Liver (tissue), 9 donors: ENCODE results near the gene PLPP4. TPM values are rescaled to one million over a fixed set of nuclear protein-coding genes. Genes with fewer than 3 reads are reported as not detected.

Experiments
- DNase-seq: peaks from one replicate; pipeline ENCODE4 v3.0.0-alpha.2; 2017; ENCODE audit warnings: low spot score
- H3K27ac ChIP-seq, 2 donors: one replicate each; pipeline ENCODE4 v1.7.0; 2013; ENCODE audit warnings: inconsistent platforms in 2 of 2, low read length in 2 of 2, control low read depth in 1 of 2, low read depth in 1 of 2, mild to moderate bottlenecking in 1 of 2
- H3K27me3 ChIP-seq, 4 donors: one replicate each; pipeline versions ENCODE4 v1.6.1 to v1.7.0; 2013; ENCODE audit warnings: low read length in 3 of 4, inconsistent platforms in 1 of 4, mild to moderate bottlenecking in 1 of 4, moderate library complexity in 1 of 4; ENCODE audit not compliant: control insufficient read depth in 4 of 4, insufficient read depth in 4 of 4
- H3K36me3 ChIP-seq, 4 donors: one replicate each; pipeline versions ENCODE4 v1.6.1 to v1.7.0; 2013; ENCODE audit warnings: low read length in 3 of 4, mild to moderate bottlenecking in 3 of 4, low read depth in 1 of 4, moderate library complexity in 1 of 4; ENCODE audit not compliant: control insufficient read depth in 4 of 4, insufficient read depth in 3 of 4
- H3K4me1 ChIP-seq, 4 donors: one replicate each; pipeline versions ENCODE4 v1.6.1 to v1.7.0; 2013; ENCODE audit warnings: low read length in 3 of 4, mild to moderate bottlenecking in 3 of 4, moderate library complexity in 1 of 4; ENCODE audit not compliant: control insufficient read depth in 4 of 4, insufficient read depth in 4 of 4
- H3K4me3 ChIP-seq, 3 donors: one replicate each; pipeline versions ENCODE4 v1.6.1 to v1.7.0; 2013; ENCODE audit warnings: low read length in 3 of 3, control low read depth in 1 of 3, low read depth in 1 of 3, mild to moderate bottlenecking in 1 of 3
- H3K9ac ChIP-seq, 2 donors: one replicate each; pipeline ENCODE4 v1.7.0; 2013; ENCODE audit warnings: low read length in 2 of 2, mild to moderate bottlenecking in 2 of 2, moderate library complexity in 2 of 2, control low read depth in 1 of 2, low read depth in 1 of 2
- H3K9me3 ChIP-seq, 4 donors: one replicate each; pipeline versions ENCODE4 v1.6.1 to v1.7.0; 2013; ENCODE audit warnings: low read length in 3 of 4; ENCODE audit not compliant: control insufficient read depth in 4 of 4
- EGR1 ChIP-seq, 2 donors: IDR thresholded peaks; 2 replicates each; pipeline ENCODE4 v1.6.1; 2016 to 2018; ENCODE audit warnings: antibody characterized with exemption in 2 of 2, low read depth in 2 of 2
- FOXA1 ChIP-seq: IDR thresholded peaks from 2 replicates; pipeline ENCODE4 v1.6.1; 2016; ENCODE audit warnings: antibody characterized with exemption
- FOXA2 ChIP-seq: IDR thresholded peaks from 2 replicates; pipeline ENCODE4 v1.6.1; 2016; ENCODE audit warnings: antibody characterized with exemption
- GABPA ChIP-seq, 2 donors: IDR thresholded peaks in 1 of 2; conservative IDR thresholded peaks in 1 of 2; 2 replicates each; pipeline ENCODE4 v1.6.1; 2016; ENCODE audit warnings: antibody characterized with exemption in 2 of 2, mild to moderate bottlenecking in 1 of 2, moderate library complexity in 1 of 2
- HNF4A ChIP-seq, 2 donors: conservative IDR thresholded peaks; 2 replicates each; pipeline ENCODE4 v1.6.1; 2016; ENCODE audit warnings: antibody characterized with exemption in 2 of 2, mild to moderate bottlenecking in 2 of 2
- HNF4G ChIP-seq: IDR thresholded peaks from 2 replicates; pipeline ENCODE4 v1.6.1; 2016; ENCODE audit warnings: antibody characterized with exemption
- JUND ChIP-seq, 2 donors: IDR thresholded peaks; 2 replicates each; pipeline ENCODE4 v1.6.1; 2016; ENCODE audit warnings: antibody characterized with exemption in 2 of 2
- NR2F2 ChIP-seq: IDR thresholded peaks from 2 replicates; pipeline ENCODE4 v1.6.1; 2016; ENCODE audit warnings: antibody characterized with exemption
- RAD21 ChIP-seq, 2 donors: IDR thresholded peaks; 2 replicates each; pipeline ENCODE4 v1.6.1; 2016; ENCODE audit warnings: antibody characterized with exemption in 2 of 2, mild to moderate bottlenecking in 2 of 2
- RXRA ChIP-seq, 2 donors: IDR thresholded peaks; 2 replicates each; pipeline ENCODE4 v1.6.1; 2017 to 2018; ENCODE audit warnings: antibody characterized with exemption in 2 of 2, mild to moderate bottlenecking in 1 of 2
- TAF1 ChIP-seq: conservative IDR thresholded peaks from 2 replicates; pipeline ENCODE4 v1.6.1; 2016; ENCODE audit warnings: antibody characterized with exemption, mild to moderate bottlenecking
- YY1 ChIP-seq: IDR thresholded peaks from 2 replicates; pipeline ENCODE4 v1.6.1; 2016; ENCODE audit warnings: antibody characterized with exemption, mild to moderate bottlenecking
- WGBS: extraction: QIAGEN DNeasy Blood & Tissue Kit; methylation state at CpG from one replicate; pipeline ENCODE4 v1.1.7; 2013; 5-methylcytosine and 5-hydroxymethylcytosine counted together
- polyA plus RNA-seq, 2 donors: library from polyadenylated mRNA; stranded (reverse) in 1 of 2; unstranded in 1 of 2; fragments of 200-250 nt in 1 of 2; fragments of >200 nt in 1 of 2; fragmentation: Nextera tagmentation in 1 of 2; extraction: Ambion mirVana in 1 of 2; gene quantifications; one replicate each; pipeline versions ENCODE4 v1.2.1 to v1.2.3, GENCODE V29; 2013 to 2015
- total RNA-seq, 2 donors: library from RNA; depleted of rRNA; stranded (reverse); fragments of >200 nt; gene quantifications; one replicate each; pipeline ENCODE4 v1.2.3, GENCODE V29; 2014
- TF ChIP-seq, protein P1 (sequence below): fragments of 150-350 bp; IDR thresholded peaks from 2 replicates; pipeline ENCODE4 v1.5.1; 2017; ENCODE audit warnings: improper control_type of control experiment, low read depth, low read length; ENCODE audit not compliant: missing input control
- TF ChIP-seq, protein P2 (sequence below): IDR thresholded peaks from 2 replicates; pipeline ENCODE4 v1.6.1; 2016; ENCODE audit warnings: antibody characterized with exemption
- TF ChIP-seq, protein P3 (sequence below): IDR thresholded peaks from 2 replicates; pipeline ENCODE4 v1.6.1; 2016; ENCODE audit warnings: antibody characterized with exemption, mild to moderate bottlenecking
- TF ChIP-seq, protein P4 (sequence below): IDR thresholded peaks from 2 replicates; pipeline ENCODE4 v1.6.1; 2016; ENCODE audit warnings: antibody characterized with exemption
- TF ChIP-seq, protein P5 (sequence below): IDR thresholded peaks from 2 replicates; pipeline ENCODE4 v1.6.1; 2016; ENCODE audit warnings: antibody characterized with exemption
- donor health status: healthy.
- donor health status: healthy.
- donor health status: healthy.
- donor health status: healthy.
- donor health status: healthy.

Gene PLPP4
- total and polyA plus RNA-seq, 4 donors = 0.14 to 2.8 (median 0.93) TPM

DNA sequence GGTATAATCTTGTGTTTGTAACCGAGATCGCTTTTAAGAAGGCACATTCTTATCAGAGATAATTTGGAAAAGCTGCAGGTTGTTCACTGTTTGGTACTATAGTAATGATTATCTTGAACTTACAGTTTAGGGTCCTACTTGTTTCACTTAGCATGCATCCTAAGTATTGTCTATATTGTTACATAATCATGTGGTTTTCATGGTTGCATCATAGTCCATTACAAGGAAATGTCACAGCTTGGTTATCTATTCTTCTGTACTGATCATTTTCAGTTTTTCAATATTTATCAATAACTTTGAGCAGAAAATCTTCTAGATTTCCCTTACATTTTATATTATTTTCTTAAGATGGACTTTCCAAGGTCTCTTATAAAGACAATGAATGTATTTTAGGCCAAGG, 116.3 kb downstream of the PLPP4 start:
- H3K27me3 ChIP-seq = no peaks in the 10 kb centered on the region
- no peak for DNase-seq
- 94% methylated on average over 2 of the region's 2 CpGs for WGBS
- no peak overlapping the region for H3K27ac ChIP-seq
- H3K9ac ChIP-seq = no peak overlapping the region
- H3K4me1 ChIP-seq = no peaks in the 10 kb centered on the region
- H3K4me3 ChIP-seq = no peak overlapping the region
- H3K9me3 ChIP-seq = no peaks in the 10 kb centered on the region
- H3K36me3 ChIP-seq = no peaks in the 10 kb centered on the region
- TF ChIP-seq, protein P1, sequence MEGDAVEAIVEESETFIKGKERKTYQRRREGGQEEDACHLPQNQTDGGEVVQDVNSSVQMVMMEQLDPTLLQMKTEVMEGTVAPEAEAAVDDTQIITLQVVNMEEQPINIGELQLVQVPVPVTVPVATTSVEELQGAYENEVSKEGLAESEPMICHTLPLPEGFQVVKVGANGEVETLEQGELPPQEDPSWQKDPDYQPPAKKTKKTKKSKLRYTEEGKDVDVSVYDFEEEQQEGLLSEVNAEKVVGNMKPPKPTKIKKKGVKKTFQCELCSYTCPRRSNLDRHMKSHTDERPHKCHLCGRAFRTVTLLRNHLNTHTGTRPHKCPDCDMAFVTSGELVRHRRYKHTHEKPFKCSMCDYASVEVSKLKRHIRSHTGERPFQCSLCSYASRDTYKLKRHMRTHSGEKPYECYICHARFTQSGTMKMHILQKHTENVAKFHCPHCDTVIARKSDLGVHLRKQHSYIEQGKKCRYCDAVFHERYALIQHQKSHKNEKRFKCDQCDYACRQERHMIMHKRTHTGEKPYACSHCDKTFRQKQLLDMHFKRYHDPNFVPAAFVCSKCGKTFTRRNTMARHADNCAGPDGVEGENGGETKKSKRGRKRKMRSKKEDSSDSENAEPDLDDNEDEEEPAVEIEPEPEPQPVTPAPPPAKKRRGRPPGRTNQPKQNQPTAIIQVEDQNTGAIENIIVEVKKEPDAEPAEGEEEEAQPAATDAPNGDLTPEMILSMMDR = no peak
- TF ChIP-seq HNF4G = no peak
- no peak for TF ChIP-seq JUND (IDR thresholded peaks at IDR 0.05)
- TF ChIP-seq, protein P2, sequence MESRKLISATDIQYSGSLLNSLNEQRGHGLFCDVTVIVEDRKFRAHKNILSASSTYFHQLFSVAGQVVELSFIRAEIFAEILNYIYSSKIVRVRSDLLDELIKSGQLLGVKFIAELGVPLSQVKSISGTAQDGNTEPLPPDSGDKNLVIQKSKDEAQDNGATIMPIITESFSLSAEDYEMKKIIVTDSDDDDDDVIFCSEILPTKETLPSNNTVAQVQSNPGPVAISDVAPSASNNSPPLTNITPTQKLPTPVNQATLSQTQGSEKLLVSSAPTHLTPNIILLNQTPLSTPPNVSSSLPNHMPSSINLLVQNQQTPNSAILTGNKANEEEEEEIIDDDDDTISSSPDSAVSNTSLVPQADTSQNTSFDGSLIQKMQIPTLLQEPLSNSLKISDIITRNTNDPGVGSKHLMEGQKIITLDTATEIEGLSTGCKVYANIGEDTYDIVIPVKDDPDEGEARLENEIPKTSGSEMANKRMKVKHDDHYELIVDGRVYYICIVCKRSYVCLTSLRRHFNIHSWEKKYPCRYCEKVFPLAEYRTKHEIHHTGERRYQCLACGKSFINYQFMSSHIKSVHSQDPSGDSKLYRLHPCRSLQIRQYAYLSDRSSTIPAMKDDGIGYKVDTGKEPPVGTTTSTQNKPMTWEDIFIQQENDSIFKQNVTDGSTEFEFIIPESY = no peak
- TF ChIP-seq, protein P3, sequence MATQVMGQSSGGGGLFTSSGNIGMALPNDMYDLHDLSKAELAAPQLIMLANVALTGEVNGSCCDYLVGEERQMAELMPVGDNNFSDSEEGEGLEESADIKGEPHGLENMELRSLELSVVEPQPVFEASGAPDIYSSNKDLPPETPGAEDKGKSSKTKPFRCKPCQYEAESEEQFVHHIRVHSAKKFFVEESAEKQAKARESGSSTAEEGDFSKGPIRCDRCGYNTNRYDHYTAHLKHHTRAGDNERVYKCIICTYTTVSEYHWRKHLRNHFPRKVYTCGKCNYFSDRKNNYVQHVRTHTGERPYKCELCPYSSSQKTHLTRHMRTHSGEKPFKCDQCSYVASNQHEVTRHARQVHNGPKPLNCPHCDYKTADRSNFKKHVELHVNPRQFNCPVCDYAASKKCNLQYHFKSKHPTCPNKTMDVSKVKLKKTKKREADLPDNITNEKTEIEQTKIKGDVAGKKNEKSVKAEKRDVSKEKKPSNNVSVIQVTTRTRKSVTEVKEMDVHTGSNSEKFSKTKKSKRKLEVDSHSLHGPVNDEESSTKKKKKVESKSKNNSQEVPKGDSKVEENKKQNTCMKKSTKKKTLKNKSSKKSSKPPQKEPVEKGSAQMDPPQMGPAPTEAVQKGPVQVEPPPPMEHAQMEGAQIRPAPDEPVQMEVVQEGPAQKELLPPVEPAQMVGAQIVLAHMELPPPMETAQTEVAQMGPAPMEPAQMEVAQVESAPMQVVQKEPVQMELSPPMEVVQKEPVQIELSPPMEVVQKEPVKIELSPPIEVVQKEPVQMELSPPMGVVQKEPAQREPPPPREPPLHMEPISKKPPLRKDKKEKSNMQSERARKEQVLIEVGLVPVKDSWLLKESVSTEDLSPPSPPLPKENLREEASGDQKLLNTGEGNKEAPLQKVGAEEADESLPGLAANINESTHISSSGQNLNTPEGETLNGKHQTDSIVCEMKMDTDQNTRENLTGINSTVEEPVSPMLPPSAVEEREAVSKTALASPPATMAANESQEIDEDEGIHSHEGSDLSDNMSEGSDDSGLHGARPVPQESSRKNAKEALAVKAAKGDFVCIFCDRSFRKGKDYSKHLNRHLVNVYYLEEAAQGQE = no peak
- TF ChIP-seq TAF1 = no peak
- TF ChIP-seq, protein P4, sequence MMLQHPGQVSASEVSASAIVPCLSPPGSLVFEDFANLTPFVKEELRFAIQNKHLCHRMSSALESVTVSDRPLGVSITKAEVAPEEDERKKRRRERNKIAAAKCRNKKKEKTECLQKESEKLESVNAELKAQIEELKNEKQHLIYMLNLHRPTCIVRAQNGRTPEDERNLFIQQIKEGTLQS = no peak

DNA sequence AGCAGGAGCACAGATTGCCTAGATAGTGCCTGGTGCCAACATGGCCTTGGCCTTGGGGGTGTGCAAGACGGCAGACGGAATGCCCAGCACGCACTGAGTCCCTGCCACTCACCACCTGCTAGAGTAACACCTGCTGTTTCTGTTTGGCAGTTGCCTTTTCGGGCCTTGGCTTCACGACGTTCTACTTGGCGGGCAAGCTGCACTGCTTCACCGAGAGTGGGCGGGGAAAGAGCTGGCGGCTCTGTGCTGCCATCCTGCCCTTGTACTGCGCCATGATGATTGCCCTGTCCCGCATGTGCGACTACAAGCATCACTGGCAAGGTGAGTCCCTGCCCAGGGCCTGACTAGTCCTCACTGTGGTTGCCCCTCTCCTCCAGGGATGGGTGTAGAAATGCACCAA, 118.0 kb downstream of the PLPP4 start:
- TF ChIP-seq HNF4A (conservative IDR thresholded peaks at IDR 0.05) = no peak
- peaks cover 0 to 3% (median 0%) of the 10 kb centered on the region in 4 donors for H3K27me3 ChIP-seq
- H3K9ac ChIP-seq = no peak overlapping the region
- H3K27ac ChIP-seq = no peak overlapping the region
- H3K36me3 ChIP-seq = no peaks in the 10 kb centered on the region
- WGBS = 86% methylated on average over 13 of the region's 13 CpGs
- no peaks in the 10 kb centered on the region for H3K9me3 ChIP-seq
- no peaks in the 10 kb centered on the region for H3K4me1 ChIP-seq
- no peak overlapping the region for H3K4me3 ChIP-seq
- DNase-seq = no peak

DNA sequence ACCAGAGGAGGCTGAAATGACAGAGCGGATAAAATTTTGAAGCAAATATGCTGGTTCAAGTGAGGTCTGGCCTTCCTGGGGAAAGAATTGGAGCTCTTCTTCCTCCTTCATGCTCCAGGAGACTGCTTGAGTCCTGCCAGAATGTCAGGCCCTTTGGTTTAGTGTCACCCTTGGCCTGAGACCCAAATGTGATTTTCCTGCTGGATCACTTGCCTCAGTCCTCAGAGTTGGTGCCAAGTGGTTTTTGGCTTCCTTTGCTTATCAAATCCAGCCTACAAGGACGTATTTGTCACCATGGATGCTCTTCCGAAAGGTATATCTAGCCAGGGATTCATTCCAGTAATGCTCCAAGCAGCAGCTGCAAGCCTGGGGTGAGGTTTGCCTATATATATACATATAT, 118.4 kb downstream of the PLPP4 start:
- H3K9me3 ChIP-seq = no peaks in the 10 kb centered on the region
- no peak overlapping the region for H3K9ac ChIP-seq
- no peak for DNase-seq
- H3K27ac ChIP-seq = no peak overlapping the region
- H3K4me1 ChIP-seq = no peaks in the 10 kb centered on the region
- H3K27me3 ChIP-seq = peaks cover 0 to 3% (median 0%) of the 10 kb centered on the region in 4 donors
- 82% methylated on average over 3 of the region's 3 CpGs for WGBS
- no peak overlapping the region for H3K4me3 ChIP-seq
- H3K36me3 ChIP-seq = no peaks in the 10 kb centered on the region
- TF ChIP-seq FOXA1 (no peak), EGR1 (IDR thresholded peaks at IDR 0.05; ENCODE audit: low read depth in 2 of 2) (no peak), JUND (IDR thresholded peaks at IDR 0.05) (no peak), NR2F2 (no peak), RXRA (IDR thresholded peaks at IDR 0.05) (no peak), HNF4G (no peak), FOXA2 (no peak), GABPA (IDR thresholded peaks at IDR 0.05 in 1 of 2, conservative IDR thresholded peaks at IDR 0.05 in 1 of 2) (no peak), YY1 (no peak), RAD21 (IDR thresholded peaks at IDR 0.05) (no peak)
- TF ChIP-seq, protein P5, sequence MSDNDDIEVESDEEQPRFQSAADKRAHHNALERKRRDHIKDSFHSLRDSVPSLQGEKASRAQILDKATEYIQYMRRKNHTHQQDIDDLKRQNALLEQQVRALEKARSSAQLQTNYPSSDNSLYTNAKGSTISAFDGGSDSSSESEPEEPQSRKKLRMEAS = no peak
- TF ChIP-seq, protein P2 = no peak
- TF ChIP-seq, protein P1 = no peak
